Activated CD4-positive, alpha-beta T cell treated with anti-CD3 and anti-CD28 coated beads for 1 hour (primary cell): ENCODE results near the gene RPN2.
A peak's percentile ranks its signal among the peaks of the same experiment; 100 is the strongest.

ENCODE experiments used
- DNase-seq: peaks from one replicate; pipeline ENCODE4 v3.0.0-alpha.2; 2020

RPN2 gene

GRCh38 chr20:37188787-37189186, 9.7 kb downstream of the RPN2 start:
- no peak for DNase-seq

GRCh38 chr20:37189416-37190016, 10.4 kb downstream of the RPN2 start:
- DNase-seq: no peak

DNA sequence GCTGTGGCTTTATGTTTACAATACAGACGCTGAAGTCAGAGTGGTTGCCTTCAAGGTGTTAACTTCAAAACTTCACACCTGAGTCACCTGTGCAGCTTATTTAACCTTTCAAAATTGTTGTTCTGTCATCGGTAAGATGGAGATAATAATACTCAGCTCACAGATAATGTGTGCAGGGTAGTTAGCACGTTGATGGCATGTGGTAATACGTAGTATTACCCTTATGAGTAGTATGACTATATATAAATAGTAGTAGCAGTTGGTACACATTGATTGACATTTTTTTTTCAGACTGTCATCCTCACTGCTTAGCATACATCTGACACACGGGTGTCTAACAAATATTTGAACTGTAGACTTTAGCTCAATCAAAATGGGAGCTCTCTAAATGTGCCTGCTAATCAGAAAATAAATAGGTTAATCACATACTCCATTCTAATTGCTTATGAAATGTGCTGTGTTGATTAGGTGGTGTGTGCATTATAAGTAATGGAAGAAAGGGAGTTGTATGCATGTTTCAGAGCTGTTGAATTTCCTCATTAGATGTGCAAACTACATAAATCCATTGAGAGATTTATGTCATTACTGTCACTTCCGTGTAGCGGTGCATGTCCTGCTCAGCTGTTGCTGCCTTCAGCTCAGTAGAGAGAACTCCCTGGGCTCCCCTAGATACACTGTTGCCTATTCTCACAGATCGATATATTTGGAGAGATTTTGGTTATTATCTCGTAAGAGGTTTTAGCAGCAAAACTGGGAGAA, 11.4 kb downstream of the RPN2 start:
- DNase-seq: no peak

GRCh38 chr20:37192137-37192854, 13.2 kb downstream of the RPN2 start:
- peak; percentile 50 for DNase-seq

DNA sequence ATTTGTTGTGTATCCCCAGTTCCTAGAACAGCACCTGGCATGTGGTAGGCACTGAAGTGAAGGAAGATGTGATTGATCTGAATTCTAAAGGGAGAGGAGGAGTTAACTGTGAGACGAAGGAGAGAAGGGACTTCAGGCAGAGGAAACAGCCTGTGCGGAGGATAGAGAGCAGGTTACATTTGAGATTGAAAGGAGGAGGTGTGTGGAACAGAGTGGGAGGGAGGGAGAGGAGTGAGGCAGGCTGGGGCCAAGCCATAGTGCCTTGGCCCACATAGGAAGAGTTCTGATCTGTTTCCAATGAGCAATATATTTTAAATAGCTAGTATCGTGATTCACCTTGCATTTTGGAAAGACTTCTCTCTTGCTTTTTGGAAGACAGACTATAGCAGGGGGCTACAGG, 14.1 kb downstream of the RPN2 start:
- no peak for DNase-seq

DNA sequence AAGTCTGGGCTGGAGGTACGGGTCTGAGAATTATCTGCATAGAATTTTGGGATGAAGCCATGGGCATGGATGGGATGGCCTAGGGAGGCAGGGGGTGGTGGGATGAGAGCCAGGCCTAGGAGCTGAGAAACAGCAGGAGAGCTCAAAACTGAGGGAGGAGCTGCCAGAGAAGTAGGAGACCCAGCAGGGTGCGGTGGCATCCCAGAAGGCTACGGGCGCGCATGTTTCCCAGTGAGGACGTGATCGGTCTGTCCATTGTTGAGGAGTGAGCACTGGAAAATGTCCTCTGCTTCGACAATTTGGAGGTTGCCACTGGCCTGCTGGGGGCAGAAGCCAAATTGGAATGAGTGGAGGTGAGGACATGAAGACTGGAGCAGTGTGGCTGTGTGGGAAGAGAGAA, 14.7 kb downstream of the RPN2 start:
- DNase-seq: no peak

- no peak for DNase-seq
These were observed 15.7 kb downstream of the RPN2 start for GRCh38 chr20:37194621-37195417.

DNA sequence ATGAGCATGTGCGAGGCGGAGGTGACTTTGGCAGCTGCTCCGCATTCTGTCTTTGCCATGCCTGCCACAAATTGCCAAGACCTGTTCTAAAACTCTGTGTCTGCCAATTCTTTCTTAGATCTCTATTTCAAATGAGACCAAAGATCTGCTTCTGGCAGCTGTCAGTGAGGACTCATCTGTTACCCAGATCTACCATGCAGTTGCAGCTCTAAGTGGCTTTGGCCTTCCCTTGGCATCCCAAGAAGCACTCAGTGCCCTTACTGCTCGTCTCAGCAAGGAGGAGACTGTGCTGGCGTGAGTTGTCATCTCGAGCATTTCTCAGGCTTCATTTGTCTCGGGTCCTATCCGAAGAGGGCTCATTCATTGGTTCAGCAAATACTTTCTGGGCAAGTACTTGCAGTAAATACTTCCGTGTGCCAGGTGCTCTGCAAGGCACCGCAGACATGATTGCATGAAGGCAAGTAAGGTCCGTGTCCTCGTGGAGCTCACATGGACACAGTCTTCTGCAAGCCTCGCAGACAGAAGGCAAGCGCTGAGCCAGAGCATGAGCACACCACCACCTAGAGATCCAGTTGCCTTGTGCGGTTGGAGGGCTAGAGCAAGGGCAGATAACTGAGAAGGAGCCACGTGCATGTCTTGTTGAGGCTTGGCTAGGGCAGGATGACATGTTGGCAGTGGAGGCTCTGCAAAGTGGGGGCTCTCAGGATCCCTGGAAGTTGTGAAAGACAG, 20.0 kb downstream of the RPN2 start:
- DNase-seq: no peak

GRCh38 chr20:37200376-37200775, 21.2 kb downstream of the RPN2 start:
- DNase-seq: no peak

DNA sequence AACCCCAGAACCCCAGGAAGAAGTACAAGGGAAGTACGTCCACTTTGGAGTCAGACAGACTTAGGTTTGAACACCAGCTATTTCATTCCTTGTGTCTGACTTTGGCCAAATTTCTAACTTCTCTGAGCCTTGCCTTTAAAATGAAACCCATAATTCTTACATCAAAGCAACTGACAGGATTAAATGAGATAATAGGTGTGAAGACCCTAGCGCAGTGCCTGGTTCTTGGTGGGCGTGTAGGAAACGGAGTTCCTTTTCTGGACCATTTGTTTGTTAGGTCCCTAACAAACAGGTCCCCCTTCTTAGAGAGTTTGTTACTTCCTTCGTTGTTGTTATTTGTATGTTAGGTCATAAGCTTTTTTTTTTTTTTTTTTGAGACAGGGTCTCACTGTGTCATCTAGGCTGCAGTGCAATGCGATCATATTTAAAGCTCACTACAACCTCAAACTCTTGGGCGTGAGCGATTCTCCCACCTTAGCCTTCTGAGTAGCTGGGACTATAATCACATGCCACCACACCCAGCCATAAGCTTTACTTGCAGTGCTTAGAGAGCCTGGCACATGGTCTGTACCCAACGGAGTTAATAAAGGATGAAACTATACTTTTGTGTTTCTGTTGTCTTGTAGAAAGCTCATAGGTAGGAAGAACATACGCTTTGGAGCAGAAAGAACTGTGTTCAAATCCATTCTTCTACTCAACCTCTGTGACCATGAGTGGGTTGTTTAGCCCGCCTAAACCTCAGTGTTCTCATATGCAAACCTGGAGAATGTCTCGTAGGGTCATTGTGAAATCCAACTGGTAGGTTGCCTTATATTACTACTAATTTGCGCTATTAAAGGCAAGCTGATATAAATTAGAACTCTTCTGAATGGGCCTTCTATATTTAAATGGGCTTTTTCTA, 22.0 kb downstream of the RPN2 start:
- DNase-seq: no peak

DNA sequence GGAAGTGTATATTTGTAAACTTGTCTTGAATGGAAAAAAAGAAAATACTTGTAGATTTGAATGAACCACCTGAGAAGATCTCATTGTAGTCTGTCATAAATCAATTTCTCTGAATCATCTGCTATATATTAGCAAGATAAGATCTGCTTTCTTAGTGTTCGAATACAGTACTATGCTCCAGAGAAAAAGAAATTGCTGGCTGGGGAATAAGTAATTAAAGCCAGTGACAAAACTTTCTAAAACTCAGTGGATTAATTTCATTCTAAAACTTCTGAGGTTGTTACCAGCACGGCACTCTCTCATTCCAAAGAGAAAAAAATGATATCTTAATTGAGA, 22.7 kb downstream of the RPN2 start:
- no peak for DNase-seq

- no peak for DNase-seq
These were observed 23.3 kb downstream of the RPN2 start for GRCh38 chr20:37202267-37202943.

- DNase-seq: no peak
These were observed 24.9 kb downstream of the RPN2 start for GRCh38 chr20:37204056-37204455.

GRCh38 chr20:37205130-37205529, 26.0 kb downstream of the RPN2 start:
- DNase-seq: no peak

DNA sequence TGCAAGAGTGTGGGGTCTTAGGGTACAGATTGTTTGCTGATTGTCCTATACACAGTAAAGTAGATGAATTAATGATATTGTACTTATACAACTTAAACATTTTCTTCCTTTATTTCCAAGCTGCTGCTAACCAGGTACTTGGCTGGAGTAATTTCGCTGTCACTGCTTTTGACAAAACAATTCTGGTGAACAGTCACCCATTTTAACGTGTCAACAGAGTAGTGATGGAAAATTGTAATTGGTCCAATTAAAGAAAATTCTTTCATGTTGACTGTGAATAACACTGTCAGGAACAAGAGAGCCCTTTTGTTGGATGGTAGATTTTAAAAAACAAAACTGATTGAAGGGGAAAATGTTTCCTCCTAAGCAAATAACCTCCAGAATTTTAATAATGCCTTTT, 26.7 kb downstream of the RPN2 start:
- no peak for DNase-seq

DNA sequence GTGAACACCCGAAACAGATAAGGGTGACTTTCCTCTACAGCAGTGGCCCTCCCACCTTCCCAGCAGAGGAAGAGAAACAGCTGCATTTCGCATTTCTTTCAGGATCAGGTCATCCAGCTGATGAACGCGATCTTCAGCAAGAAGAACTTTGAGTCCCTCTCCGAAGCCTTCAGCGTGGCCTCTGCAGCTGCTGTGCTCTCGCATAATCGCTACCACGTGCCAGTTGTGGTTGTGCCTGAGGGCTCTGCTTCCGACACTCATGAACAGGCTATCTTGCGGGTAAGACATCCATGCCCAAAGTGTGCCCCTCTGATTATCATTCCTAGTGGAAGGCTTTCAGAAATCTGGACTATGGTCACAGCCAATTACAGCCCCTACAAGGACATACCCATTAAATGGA, 28.0 kb downstream of the RPN2 start:
- no peak for DNase-seq

DNA sequence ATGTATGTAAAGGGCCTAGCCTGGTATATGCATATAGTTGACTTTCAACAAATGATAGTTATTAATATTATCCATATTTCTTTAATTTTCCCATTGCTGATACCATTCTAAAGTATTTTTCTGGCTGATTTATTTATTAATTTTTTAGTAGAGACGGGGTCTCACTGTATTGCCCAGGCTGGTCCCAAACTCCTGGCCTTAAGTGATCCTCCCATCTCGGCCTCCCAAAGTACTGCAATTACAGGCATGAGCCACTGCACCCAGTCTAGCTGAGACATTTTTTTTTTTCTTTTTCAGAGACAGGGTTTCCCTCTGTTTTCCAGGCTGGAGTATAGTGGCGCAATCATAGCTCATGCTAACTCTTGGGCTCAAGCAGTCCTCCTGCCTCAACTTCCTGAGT, 30.1 kb downstream of the RPN2 start:
- no peak for DNase-seq

GRCh38 chr20:37209661-37210314, 30.7 kb downstream of the RPN2 start:
- DNase-seq: no peak

GRCh38 chr20:37218441-37218840, 39.3 kb downstream of the RPN2 start:
- no peak for DNase-seq

DNA sequence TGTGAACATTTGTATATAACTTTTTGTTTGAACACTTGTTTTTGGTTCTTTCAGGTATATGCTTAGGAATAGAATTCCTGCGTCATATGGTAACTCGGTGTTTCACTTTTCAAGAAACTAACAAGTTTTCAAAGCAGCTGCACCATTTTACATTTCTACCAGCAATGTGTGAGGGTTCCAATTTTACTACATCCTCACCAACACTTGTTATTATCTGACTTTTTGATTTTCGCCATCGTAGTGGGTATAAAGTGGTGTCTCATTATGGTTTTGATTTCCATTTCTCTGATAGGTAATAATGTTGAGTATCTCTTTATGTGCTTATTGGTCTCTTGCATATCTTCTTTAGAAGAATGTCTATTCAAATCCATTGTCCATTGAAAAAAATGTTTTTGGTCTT, 39.8 kb downstream of the RPN2 start:
- DNase-seq: no peak
